Midbrain (tissue), 1 donor: Measurements from ENCODE around the gene DIP2C.

Source experiments
- DNase-seq: peaks from one replicate; lab custom pipeline; 2025; lab: John Stamatoyannopoulos, UW

Gene DIP2C

DNA sequence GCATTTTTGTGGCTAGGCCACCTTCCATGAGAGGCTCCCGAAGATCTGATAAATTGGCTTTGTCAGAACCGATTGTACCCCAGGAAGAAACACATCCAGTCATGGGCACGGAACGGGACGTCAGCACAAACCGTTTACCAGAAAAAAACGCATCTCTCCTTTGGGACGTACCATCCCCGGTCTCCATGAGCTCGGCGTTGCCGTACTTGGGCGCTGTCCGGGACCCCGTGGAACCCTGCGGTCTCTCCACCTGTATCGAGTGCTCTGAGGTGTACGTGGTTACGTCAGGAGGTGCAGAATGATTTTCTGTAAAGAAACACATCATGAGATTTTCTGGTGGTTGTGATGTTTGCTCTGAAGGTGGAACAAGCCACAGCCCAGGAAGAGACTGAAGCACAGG lies 270.6 kb downstream of the DIP2C start:
- no peak for DNase-seq

DNA sequence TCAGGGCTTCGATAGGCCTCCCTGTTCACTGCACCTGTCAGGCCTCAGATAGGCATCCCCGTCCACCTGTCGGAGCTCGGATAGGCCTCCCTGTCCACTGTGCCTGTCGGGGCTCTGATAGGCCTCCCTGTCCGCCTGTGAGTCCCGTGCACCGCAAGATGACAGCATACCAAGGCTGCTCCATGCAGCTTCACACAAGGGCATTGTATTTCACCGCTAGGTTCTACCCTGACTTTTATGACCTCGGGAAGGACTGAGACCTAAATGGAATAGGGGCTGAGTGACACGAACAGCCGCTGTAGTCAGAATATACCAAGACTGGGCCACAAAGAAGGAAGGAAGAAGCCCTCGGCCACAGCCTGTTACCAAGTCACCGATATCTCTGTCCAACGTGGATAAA lies 271.2 kb downstream of the DIP2C start:
- DNase-seq = no peak

DNA sequence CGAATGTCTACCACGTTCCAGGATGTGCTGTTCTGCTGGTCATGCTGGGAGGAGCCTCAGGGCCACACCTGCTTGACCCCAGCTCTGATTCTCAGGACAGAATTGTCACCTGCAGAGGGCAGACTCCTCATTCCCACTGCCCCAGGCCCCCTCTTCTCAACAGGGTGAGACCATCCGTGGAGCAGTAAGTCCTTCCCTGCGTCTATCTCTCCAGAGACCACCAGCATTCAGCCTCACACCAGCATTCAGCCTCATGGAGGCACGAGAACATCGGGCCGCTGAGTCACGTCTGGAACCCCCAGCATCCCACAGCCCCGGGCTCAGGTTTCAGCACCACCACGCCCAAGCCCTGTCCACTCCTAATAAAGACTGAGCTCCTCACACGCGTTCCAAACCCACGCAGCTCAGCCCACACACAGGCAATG lies 273.4 kb downstream of the DIP2C start:
- no peak for DNase-seq

DNA sequence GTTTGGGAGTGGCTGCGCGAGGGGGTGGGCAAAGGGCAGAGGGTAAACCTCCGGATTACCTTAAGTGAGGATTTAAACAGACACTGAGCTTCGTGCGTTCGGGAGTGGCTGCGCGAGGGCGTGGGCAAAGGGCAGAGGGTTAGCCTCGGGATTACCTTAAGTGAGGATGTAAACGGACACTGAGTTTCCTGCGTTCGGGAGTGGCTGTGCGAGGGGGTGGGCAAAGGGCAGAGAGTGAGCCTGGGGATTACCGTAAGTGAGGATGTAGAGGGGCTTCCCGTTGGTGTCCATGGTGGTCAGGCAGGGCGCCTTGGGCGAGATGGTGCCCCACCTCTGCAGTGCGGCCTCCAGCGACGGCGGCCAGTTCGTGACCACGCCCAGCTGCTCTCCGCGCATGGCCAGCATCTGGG lies 275.8 kb downstream of the DIP2C start:
- no peak for DNase-seq

DNA sequence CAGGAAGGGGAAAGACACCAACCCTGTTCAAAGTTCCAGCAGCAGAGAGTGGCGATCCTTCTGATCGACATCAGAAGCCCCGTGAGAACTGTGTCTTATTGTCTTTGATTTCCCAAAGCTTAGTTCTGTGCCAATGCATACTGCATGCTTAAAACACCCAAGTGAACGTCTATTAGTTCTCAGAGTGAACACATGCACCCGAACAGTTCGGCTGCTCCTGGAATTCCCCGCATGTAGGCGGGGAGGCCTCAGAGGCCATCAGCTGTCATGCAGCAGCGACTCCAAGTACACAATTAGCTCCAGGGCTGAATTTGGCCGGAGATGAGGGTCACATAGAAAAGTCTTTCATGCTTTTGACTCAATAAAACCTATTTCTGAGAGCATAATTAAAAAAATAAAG lies 277.4 kb downstream of the DIP2C start:
- no peak for DNase-seq

DNA sequence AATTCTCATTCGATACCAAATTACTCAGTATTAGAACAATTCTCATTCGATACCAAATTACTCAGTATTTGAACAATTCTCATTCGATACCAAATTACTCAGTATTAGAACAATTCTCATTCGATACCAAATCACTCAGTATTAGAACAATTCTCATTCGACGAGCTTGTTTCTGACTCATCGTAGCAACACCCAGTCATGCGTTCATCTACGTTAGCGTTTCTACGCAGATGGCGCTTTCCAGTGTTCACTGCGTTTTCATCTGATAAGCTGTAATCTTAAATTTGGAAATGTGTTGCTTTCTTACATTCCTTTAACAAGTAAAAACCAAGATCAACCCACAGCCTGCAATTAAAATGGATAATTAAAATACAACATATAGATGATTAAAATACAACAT lies 277.9 kb downstream of the DIP2C start:
- DNase-seq = no peak

DNA sequence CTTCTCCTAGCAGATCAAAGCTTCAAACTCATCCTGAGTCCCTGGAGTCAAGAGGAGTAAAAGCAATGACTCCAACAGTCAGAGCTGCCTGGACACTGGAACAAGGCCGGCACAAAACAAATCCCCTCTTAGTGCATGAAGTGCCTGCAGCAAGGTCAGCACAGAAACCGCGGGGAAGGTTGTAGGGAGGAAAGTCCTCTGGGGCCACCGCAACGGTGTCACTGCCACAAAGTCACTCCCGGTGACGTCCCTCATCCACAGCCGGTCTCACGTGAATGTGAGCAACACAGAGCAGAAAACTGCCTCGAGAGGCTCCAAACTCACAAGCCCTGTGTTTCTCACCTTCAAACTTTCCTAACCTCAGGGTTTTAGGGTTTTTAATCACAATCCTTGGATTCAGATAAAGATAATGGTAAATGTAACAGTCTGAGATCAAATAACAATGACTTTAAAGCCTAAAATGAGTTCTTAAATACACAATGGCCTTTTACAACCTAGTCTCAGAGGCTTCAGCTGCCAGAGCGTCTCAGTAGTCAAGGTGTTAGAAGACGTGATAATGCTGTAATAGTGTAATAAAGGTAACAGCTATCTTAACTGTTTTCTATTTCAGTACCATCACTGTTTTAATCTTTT lies 279.9 kb downstream of the DIP2C start:
- no peak for DNase-seq

DNA sequence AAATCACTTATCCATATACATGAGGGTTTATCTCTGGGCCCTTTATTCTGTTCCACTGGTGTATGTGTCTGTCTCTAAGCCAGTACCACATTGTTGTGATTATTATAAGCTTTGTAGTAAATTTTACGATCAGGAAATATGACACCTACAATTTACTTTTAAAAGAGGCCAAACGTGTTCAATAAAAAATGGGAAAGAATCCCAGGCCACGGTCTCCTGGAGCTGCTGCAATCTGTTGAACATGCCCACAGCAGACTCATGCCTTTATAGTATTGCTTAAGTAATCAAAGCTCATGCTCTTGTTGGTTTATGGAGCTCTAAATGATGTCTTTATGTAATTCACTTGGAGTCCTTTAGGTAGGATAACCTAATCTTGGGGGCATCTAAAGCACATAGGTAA lies 281.2 kb downstream of the DIP2C start:
- no peak for DNase-seq

DNA sequence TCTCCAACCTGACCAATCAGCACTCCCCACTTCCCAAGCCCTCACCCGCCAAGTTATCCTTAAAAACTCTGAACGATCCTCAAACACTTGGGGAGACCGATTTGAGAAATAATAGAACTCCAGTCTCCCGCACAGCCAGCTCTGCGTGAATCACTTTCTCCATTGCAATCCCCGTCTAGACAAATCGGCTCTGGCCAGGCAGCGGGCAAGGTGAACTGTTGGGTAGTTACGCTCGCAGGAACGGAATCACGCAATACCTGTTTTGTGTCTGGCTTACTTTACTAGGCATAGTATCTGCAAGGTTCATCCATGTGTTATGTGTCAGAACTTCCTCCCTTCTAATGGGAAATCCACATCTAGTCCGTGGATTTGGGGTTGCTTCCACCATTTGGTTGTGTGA lies 282.5 kb downstream of the DIP2C start:
- no peak for DNase-seq

DNA sequence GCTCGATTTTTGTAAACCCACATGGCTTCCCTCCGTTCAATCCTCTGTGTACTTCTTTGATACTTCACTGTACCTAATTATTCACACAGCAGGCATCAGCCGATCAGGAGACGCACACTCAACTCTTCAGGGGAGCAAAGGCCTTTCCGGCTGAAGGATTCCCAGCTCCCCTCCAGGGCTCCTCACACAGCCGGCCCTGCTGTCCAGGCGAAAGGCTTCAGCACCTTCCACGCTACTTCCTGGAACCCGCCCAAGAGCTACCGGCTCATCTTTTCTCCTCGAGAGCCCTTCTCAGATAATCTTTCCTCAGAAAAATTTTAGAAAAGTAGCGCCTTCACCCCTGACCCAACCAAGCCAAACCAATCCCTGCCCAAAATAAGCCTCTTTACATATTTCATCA lies 283.8 kb downstream of the DIP2C start:
- DNase-seq = no peak

DNA sequence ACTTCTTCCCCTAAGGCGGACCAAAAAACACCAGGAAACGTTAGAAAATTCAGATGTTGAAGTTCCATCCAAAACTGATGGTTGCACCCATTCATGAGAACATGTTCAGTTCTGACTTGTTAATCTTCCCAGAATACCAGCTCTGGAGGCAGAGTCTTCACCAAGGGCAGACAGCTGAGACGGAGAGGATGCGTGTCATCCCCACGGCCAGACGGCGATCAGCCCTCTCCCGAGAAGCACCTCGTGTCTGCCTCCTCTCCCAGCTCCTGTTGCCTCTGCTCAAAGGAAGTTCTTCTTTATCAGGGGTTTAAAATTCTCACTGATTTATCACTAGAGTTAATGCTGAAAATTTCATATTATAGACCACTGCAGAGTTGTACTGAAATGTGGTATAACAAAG lies 284.5 kb downstream of the DIP2C start:
- DNase-seq = no peak

DNA sequence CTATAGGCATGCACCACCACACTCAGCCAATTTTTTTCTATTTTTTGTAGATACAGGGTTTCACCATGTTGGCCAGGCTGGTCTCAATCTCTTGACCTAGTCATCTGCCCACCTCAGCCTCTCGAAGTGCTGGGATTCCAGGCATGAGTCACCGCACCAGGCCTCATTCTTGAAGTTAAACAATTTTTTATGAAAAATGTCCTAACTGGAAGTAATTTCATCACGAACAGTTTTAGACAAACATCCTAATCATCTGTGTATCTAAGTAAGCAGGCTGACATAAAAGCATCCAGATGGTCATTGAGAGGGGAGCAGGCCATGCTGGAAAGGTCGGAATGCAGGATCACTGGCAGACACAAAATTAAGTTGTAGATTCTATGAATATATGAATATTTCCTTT lies 285.1 kb downstream of the DIP2C start:
- DNase-seq = no peak

DNA sequence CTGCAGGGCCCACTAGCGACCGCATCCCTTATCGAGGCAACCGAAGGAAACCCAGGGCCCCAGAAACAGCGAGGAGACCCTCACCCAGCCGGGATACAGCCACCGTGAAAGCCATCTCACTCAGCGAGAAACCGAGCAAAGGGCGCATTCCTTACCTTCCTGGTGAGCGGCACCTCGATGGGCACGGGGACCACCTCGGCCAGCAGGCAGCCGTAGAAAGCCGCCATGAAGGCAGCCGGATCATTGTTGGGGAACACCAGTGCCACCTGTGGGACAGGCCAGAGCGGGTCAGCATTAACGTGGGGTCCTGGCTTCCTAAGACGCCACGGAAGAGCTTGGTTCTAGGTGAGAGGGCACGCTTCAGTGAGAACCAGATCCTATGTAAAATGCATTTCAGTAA lies 290.5 kb downstream of the DIP2C start:
- DNase-seq = no peak

DNA sequence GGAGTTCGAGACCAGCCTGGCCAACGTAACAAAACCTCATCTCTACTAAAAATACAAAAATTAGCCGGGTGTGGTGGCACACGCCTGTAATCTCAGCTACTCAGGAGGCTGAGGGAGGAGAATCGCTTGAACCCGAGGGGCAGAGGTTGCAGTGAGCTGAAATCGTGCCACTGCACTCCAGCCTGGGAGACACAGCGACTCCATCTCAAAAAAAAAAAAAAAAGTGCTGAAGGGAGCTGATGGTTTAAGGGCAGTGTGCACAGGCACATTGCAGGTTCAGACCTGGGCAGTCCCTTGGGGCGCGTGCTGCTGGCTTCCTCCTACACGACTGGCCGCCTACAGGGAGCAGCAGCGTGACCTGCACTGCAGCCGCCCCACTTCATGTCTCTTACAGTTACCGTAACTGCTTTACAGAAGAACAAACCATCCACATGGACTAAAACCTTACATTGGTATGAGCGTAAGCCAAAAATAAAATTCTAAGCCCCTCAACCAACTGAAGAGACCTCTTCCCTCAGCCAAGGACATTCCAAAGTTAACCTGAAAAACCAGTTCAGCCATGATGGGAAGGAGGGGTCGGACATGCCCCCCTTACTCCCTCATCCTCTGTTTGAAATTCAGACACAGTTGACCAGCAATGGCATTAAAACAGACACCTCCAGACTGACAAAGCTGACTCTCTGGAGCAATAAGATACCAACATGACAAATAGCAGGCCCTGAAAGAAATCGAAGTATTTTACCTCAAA lies 292.0 kb downstream of the DIP2C start:
- no peak for DNase-seq

DNA sequence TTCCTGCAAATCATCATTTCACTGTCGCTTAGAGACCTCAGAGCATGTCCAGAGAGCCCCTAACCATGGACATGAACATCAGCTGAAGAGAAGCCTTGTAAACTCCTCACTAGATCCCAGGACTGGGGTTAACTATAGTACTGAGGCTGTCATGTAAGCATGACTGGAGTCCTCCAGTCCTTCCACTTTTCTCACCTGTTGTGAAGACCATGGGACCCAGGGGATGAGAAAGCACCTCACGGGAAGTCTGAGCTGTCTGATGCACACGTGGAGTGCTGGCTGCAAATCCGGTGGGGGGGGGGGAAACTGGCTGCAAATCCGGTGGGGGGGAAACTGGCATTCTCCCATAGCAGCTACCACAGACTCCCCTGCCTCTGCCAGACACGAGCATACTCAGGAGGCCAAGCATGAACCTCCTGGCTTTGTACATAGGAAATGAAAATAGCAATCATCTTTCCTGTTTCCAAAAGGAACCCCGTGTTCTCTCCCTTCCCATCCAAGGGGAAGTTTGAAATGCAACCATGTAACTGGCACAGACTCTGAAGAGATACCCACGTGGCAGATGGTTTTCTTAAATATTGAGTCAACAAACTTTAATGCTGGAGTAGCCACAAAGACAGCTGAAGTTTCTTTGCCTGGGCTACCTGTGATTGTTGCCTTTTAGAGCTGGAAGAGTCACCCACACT lies 292.8 kb downstream of the DIP2C start:
- no peak for DNase-seq

DNA sequence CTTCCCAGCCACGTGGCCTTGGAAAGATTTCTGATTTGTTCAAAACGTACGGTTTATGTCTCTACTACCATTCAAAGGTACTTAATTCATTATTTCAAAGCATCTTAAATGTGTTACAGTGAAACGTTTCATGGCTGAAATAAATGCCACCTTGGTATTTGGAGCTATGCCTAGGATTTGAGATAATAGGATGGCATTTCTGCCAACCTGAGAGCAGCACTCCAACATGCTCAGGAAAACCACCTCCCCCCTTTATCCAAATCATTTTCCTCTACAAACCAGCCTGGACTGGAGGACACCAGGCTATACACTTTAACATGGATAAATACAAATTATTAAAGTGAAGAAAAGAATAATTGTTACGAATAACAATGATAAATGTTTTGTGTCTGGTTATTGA lies 293.4 kb downstream of the DIP2C start:
- DNase-seq = no peak

DNA sequence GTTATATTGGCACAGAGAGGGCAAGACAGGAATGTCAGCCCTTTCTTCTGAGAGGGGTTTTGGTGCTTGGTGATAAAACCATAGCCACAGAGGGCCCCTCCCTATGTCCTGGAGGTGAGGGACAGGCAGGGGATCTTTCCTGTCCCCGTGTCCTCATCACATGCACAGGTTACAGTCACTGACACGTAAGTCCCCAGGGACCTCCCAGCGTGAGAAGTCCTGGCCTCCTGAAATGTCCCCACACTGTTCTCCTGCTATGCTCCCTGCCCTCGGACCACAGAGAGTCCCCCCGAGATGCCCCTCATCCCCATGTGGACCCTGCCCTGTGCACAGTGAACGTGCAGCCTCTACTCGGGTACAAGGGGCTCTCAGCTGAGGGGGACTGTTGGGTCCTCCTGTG lies 293.8 kb downstream of the DIP2C start:
- no peak for DNase-seq

DNA sequence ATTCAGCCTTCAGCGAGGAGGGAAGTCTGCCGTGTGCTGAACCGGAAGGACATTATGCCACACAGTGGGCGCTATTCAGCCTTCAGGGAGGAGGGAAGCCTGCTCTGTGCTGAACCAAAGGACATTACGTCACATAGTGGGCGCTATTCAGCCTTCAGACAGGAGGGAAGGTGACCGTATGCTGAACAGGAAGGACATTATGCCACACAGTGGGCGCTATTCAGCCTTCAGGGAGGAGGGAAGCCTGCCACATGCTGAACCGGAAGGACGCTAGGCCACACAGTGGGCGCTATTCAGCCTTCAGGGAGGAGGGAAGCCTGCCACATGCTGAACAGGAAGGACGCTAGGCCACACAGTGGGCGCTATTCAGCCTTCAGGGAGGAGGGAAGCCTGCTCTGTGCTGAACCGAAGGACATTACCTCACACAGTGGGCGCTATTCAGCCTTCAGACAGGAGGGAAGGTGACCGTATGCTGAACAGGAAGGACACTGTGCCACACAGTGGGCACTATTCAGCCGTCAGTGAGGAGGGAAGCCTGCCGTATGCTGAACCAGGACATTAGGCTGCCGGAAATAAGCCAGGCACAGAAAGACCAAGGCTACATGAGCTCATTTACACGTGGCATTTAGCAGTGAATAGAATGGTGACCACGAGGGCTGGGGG lies 294.9 kb downstream of the DIP2C start:
- peak; percentile 89 for DNase-seq

DNA sequence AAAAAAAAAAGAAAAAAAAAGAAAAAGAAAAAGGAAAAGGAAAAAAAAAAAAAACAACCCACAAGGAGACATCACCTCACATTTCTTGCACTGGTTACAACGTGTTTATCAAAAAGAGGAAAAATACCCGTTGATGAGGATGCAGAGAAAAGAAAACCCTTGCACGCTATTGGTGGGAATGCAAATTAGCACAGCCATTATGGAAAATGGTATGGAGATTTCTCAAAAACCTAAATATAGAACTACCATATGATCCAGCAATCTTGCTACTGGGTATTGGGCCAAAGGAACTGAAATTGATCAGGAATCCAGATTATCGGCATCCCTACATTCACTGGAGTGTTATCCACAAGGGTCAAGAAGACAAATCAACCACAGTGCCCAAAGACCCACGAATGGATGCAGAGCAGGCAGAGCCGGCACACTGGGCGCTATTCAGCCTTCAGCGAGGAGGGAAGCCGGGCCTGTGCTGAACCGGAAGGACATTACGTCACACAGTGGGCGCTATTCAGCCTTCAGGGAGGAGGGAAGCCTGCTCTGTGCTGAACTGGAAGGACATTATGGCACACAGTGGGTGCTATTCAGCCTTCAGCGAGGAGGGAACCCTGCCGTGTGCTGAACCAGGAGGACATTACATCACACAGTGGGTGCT lies 295.6 kb downstream of the DIP2C start:
- no peak for DNase-seq

DNA sequence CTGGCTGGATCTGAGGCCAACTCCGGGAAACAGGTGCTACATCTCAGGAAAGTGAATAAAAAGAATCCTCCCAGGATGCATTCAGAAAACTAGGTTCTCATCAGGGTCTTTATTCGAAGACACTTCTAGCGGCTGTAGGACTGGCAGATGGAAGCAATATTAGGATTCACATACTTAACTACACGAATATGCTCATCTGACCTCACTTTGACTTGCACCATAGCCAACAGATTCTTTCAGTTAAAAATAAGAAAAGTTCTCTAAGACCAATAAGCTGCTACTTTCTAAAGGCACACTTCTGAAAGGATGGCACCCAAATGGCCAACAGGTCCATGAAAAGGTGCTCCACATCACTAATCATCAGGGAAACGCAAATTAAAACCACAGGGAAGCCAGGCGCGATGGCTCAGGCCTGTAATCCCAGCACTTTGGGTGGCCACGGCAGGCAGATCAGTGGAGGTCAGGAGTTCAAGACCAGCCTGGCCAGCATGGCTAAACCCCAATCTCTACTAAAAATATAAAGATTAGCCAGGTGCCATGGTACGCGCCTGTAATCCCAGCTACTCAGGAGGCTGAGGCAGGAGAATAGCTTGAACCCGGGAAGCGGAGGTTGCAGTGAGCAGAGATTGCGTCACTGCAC lies 296.2 kb downstream of the DIP2C start:
- DNase-seq = no peak

DNA sequence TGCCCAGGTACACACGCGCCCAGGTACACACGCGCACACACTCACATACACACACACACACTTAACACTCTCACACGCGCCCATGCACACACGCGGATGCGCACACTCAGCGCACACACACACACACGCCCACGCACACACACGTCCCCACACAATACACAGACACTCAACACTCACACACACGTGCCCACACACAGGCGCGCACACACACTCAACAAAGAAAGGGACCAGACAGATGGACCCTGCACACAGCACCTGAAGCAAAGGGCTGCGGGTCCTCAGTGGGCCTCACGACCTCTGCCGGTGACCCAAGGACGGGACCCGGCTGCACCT lies 296.8 kb downstream of the DIP2C start:
- DNase-seq = no peak
